Lower leg skin (tissue), 3 donors: Measurements from ENCODE around the gene DUSP22.
"Not testable (repeated sequence)": the region's sequence is repeated elsewhere in the genome, so short reads cannot be mapped to it uniquely, and the experiment has no call there.

Experiments
- POLR2A ChIP-seq, 2 donors: fragments of 450-650 bp; IDR thresholded peaks; one replicate each; pipeline ENCODE4 v1.6.1; 2016 to 2017; ENCODE audit warnings: antibody characterized with exemption in 2 of 2, mild to moderate bottlenecking in 1 of 2, moderate library complexity in 1 of 2
- TF ChIP-seq, protein P1 (sequence below), 3 donors: fragments of 450-650 bp; IDR thresholded peaks; one replicate each; pipeline ENCODE4 v1.5.1; 2016; ENCODE audit warnings: antibody characterized with exemption in 3 of 3, mild to moderate bottlenecking in 3 of 3, moderate library complexity in 2 of 3

DNA sequence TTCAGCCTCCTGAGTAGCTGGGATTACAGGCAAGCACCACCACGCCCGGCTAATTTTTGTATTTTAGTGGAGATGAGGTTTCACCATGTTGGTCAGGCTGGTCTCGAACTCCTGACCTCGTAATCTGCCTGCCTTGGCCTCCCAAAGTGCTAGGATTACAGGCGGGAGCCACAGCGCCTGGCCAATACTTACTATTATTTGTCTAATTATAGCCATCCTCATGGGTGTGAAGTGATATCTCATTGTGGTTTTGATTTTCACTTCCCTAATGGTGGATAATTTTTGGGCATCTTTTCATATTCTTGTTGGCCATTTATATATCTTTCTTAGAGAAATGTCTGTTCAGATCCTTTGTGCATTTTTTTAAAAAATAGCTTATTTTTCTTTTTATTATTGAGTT, 44.2 kb upstream of the DUSP22 start:
- TF ChIP-seq, protein P1, sequence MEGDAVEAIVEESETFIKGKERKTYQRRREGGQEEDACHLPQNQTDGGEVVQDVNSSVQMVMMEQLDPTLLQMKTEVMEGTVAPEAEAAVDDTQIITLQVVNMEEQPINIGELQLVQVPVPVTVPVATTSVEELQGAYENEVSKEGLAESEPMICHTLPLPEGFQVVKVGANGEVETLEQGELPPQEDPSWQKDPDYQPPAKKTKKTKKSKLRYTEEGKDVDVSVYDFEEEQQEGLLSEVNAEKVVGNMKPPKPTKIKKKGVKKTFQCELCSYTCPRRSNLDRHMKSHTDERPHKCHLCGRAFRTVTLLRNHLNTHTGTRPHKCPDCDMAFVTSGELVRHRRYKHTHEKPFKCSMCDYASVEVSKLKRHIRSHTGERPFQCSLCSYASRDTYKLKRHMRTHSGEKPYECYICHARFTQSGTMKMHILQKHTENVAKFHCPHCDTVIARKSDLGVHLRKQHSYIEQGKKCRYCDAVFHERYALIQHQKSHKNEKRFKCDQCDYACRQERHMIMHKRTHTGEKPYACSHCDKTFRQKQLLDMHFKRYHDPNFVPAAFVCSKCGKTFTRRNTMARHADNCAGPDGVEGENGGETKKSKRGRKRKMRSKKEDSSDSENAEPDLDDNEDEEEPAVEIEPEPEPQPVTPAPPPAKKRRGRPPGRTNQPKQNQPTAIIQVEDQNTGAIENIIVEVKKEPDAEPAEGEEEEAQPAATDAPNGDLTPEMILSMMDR (IDR thresholded peaks at IDR 0.05) = not testable (repeated sequence)
- TF ChIP-seq POLR2A (IDR thresholded peaks at IDR 0.05) = not testable (repeated sequence)
